ENCODE data around the gene OPN3. TPM values are rescaled to one million over a fixed set of nuclear protein-coding genes. Genes with fewer than 3 reads are reported as not detected.

The OPN3 gene
- total and polyA plus RNA-seq, 2 donors (not counting 3 experiments of a cell fraction or from before 2014, with no cell fraction given) = 16.1 to 23.9 TPM

- CTCF ChIA-PET = interaction anchor here (0.5 kb wide), 1 partner anchor 92 kb away, joined by 3 read pairs; no protein-coding TSS in a partner anchor
Observed at GRCh38 chr1:241569848-241570247, 70.3 kb downstream of the OPN3 start.

GRCh38 chr1:241560849-241561187 is 79.4 kb downstream of the OPN3 start:
- Histone ChIP-seq H4K20me1 (replicated peaks; ENCODE audit: control insufficient read depth, extremely low read depth, insufficient read depth, low read length) (no peaks in the 10 kb centered on the region), H3K9me1 (replicated peaks; ENCODE audit: control insufficient read depth, extremely low read depth, insufficient read depth, low read length) (no peaks in the 10 kb centered on the region), H3K9ac (replicated peaks; ENCODE audit: extremely low read depth, insufficient read depth, low read length) (no peak overlapping the region), H3K36me3 (ENCODE audit: control insufficient read depth in 2 of 2, extremely low read depth in 1 of 2, insufficient read depth in 2 of 2, low read length in 2 of 2) (no peaks in the 10 kb centered on the region), H3K4me3 (replicated peaks in 1 of 3; ENCODE audit: insufficient read depth in 1 of 3, low read depth in 1 of 3, low read length in 3 of 3) (no peak overlapping the region), H3K79me2 (ENCODE audit: control insufficient read depth, insufficient read depth, low read length) (no peaks in the 10 kb centered on the region), H3K27me3 (ENCODE audit: control insufficient read depth in 2 of 2, insufficient read depth in 2 of 2, low read length in 2 of 2) (no peaks in the 10 kb centered on the region), H3K4me2 (ENCODE audit: insufficient read depth, low read length) (no peak overlapping the region), H3K9me3 (replicated peaks; ENCODE audit: control insufficient read depth, insufficient read depth, low read length) (no peaks in the 10 kb centered on the region), H2AFZ (ENCODE audit: low read depth, low read length) (no peak overlapping the region), H3K4me1 (ENCODE audit: control insufficient read depth, extremely low read depth, insufficient read depth, low read length) (no peaks in the 10 kb centered on the region), H3K27ac (ENCODE audit: insufficient read depth, low read depth, low read length) (no peak overlapping the region)
- DNase-seq (ENCODE audit: low read depth, low spot score) = no peak
- FAIRE-seq = no peak
- intact Hi-C loops (cut with micrococcal nuclease) = no loop called here
- no TSS peak for BruUV-seq (replicated peaks)
- no peak for TF ChIP-seq GATA2 (IDR thresholded peaks at IDR 0.05; ENCODE audit: insufficient read depth, insufficient read length, low read depth, low read length)
- no peak for TF ChIP-seq EZH2 (IDR thresholded peaks at IDR 0.05; ENCODE audit: borderline replicate concordance, low read depth, low read length, severe bottlenecking)
- no peak for TF ChIP-seq MAX (IDR thresholded peaks at IDR 0.05; ENCODE audit: insufficient read depth, insufficient read length)
- TF ChIP-seq FOS (IDR thresholded peaks at IDR 0.05; ENCODE audit: borderline replicate concordance, insufficient read depth, low read length) = no peak
- TF ChIP-seq POLR2AphosphoS5 (IDR thresholded peaks at IDR 0.05; ENCODE audit: insufficient read depth, low read depth, low read length) = no peak
- TF ChIP-seq MYC (IDR thresholded peaks at IDR 0.05; ENCODE audit: low read depth, low read length) = no peak
- TF ChIP-seq CTCF (IDR thresholded peaks at IDR 0.05; ENCODE audit: extremely low read depth in 1 of 2, insufficient read depth in 1 of 2, low read depth in 1 of 2, low read length in 2 of 2) = no peak
- no peak for TF ChIP-seq JUN (IDR thresholded peaks at IDR 0.05; ENCODE audit: borderline replicate concordance, insufficient read depth, insufficient read length, low read depth)
- no peak for TF ChIP-seq POLR2A (IDR thresholded peaks at IDR 0.05; ENCODE audit: low read depth, low read length)
- dilution Hi-C loops (cut with MboI; ENCODE audit: extremely low pct_ligation_motif_present, low sequenced_read_pairs) = no loop called here
- ChIA-PET CTCF (no interaction called here), POLR2A (no interaction called here)

More at GRCh38 chr1:241569848-241570247, 70.3 kb downstream of the OPN3 start:
- no peaks in the 10 kb centered on the region for H3K79me2 ChIP-seq (ENCODE audit: control insufficient read depth, insufficient read depth, low read length)
- dilution Hi-C loops (cut with MboI; ENCODE audit: extremely low pct_ligation_motif_present, low sequenced_read_pairs) (no loop called here), intact Hi-C loops (cut with micrococcal nuclease) (no loop called here)
- H4K20me1 ChIP-seq (replicated peaks; ENCODE audit: control insufficient read depth, extremely low read depth, insufficient read depth, low read length) = no peaks in the 10 kb centered on the region
- H3K4me3 ChIP-seq (replicated peaks in 1 of 3; ENCODE audit: insufficient read depth in 1 of 3, low read depth in 1 of 3, low read length in 3 of 3) = no peak overlapping the region
- no peaks in the 10 kb centered on the region for H3K4me1 ChIP-seq (ENCODE audit: control insufficient read depth, extremely low read depth, insufficient read depth, low read length)
- no TSS peak for BruUV-seq (replicated peaks)
- no peak overlapping the region for H3K9ac ChIP-seq (replicated peaks; ENCODE audit: extremely low read depth, insufficient read depth, low read length)
- peak; percentile 8 for FAIRE-seq
- H3K36me3 ChIP-seq (ENCODE audit: control insufficient read depth in 2 of 2, extremely low read depth in 1 of 2, insufficient read depth in 2 of 2, low read length in 2 of 2) = no peaks in the 10 kb centered on the region
- no peak for DNase-seq (ENCODE audit: low read depth, low spot score)
- no peak overlapping the region for H2AFZ ChIP-seq (ENCODE audit: low read depth, low read length)
- no peaks in the 10 kb centered on the region for H3K27me3 ChIP-seq (ENCODE audit: control insufficient read depth in 2 of 2, insufficient read depth in 2 of 2, low read length in 2 of 2)
- no peak for TF ChIP-seq MAX (IDR thresholded peaks at IDR 0.05; ENCODE audit: insufficient read depth, insufficient read length)
- POLR2A ChIA-PET = no interaction called here
- no peak overlapping the region for H3K27ac ChIP-seq (ENCODE audit: insufficient read depth, low read depth, low read length)
- H3K9me3 ChIP-seq (replicated peaks; ENCODE audit: control insufficient read depth, insufficient read depth, low read length) = no peaks in the 10 kb centered on the region
- H3K4me2 ChIP-seq (ENCODE audit: insufficient read depth, low read length) = no peak overlapping the region
- no peaks in the 10 kb centered on the region for H3K9me1 ChIP-seq (replicated peaks; ENCODE audit: control insufficient read depth, extremely low read depth, insufficient read depth, low read length)
